Esophagus squamous epithelium (tissue), 4 donors: ENCODE data around the gene TM9SF1.

Source experiments
- POLR2A ChIP-seq, 4 donors: fragments of 450-650 bp; IDR thresholded peaks; one replicate each; pipeline ENCODE4 v1.6.1; 2017; ENCODE audit warnings: antibody characterized with exemption in 4 of 4, mild to moderate bottlenecking in 4 of 4, moderate library complexity in 3 of 4
- TF ChIP-seq, protein P1 (sequence below), 6 experiments: fragments of 450-650 bp in 4 of 6; fragments of 200-600 bp in 2 of 6; sonication (generic) in 2 of 6; IDR thresholded peaks; one replicate each; pipeline ENCODE4 v1.5.1; 2016 to 2019; ENCODE audit warnings: antibody characterized with exemption in 6 of 6, mild to moderate bottlenecking in 4 of 6, moderate library complexity in 4 of 6

DNA sequence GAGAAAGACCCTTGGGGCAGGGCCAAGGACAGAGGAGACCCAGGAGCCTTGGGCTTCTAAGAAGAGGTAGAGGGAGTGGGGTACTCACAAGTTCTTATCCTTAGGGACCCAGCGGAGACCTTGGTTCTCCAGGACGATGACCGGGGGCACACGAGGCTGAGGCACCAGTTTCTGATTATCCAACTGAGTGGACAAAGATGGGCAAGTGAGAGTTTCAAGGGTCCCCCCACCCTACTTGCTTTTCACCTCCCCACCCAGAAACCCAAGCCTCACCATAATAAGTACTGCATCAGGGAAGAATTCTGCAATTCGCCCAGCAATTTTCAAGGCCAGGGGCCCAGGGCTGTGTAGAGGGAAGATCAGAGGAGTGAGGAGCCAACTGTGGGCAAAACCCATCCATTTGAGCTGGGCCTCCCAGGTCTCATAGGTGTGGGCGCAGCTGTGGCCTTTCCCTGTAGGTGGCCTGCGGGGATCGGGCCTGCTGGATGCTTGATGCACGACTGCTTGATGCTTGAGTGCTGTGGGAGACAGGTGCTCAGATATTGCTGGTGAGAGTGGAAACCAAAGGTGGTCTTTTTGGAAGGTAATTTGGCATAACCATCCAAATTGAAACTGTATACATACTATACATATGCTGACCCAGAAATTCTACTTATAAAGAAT lies 55.8 kb downstream of the TM9SF1 start:
- TF ChIP-seq, protein P1, sequence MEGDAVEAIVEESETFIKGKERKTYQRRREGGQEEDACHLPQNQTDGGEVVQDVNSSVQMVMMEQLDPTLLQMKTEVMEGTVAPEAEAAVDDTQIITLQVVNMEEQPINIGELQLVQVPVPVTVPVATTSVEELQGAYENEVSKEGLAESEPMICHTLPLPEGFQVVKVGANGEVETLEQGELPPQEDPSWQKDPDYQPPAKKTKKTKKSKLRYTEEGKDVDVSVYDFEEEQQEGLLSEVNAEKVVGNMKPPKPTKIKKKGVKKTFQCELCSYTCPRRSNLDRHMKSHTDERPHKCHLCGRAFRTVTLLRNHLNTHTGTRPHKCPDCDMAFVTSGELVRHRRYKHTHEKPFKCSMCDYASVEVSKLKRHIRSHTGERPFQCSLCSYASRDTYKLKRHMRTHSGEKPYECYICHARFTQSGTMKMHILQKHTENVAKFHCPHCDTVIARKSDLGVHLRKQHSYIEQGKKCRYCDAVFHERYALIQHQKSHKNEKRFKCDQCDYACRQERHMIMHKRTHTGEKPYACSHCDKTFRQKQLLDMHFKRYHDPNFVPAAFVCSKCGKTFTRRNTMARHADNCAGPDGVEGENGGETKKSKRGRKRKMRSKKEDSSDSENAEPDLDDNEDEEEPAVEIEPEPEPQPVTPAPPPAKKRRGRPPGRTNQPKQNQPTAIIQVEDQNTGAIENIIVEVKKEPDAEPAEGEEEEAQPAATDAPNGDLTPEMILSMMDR (IDR thresholded peaks at IDR 0.05) = no peak
- no peak for TF ChIP-seq POLR2A (IDR thresholded peaks at IDR 0.05)
